ENCODE results near the gene PRAC1.

Gene PRAC1

DNA sequence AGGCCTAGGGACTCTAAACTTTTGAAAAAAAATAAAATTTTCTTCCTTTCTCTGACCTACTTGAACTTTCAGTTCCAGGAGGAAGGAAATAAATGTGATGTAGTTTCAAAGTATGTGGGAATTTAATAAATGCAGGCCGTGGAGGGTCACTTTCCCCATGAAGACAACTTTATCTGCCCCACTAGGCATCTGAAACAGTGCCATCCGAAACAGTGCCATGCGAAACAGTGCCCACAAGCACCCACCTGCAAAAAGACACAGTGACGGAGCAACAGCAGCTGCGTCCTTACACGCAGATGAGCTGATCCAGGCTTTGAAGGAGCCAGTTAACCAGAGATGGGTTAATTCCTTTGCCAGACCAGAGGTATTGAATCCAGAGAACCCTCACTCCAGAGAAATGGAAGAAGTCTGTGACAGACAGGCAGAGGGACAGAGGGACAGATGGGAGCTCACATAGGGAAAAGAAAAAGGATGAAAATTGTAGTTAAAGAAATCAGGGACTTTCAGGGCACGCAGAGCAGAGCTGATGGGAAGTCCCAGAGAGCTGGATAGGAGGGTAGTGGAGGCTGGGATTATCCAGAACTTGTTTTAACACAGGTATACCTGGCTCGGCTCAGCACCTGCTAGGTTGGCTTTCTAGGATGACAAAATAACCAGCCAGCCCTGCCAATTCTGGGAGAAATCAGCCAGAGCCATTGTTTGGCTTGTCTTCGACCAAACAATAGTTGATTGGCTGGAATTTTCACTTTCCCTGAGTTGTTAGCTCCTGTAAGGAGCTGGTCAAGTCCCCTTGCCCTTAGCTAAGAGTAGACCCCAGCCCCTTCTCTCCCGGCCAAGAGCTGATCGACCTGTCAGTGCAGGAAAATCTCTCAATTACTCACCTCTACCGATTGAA lies 23.3 kb upstream of the PRAC1 start:
- TF ChIP-seq, protein P1, sequence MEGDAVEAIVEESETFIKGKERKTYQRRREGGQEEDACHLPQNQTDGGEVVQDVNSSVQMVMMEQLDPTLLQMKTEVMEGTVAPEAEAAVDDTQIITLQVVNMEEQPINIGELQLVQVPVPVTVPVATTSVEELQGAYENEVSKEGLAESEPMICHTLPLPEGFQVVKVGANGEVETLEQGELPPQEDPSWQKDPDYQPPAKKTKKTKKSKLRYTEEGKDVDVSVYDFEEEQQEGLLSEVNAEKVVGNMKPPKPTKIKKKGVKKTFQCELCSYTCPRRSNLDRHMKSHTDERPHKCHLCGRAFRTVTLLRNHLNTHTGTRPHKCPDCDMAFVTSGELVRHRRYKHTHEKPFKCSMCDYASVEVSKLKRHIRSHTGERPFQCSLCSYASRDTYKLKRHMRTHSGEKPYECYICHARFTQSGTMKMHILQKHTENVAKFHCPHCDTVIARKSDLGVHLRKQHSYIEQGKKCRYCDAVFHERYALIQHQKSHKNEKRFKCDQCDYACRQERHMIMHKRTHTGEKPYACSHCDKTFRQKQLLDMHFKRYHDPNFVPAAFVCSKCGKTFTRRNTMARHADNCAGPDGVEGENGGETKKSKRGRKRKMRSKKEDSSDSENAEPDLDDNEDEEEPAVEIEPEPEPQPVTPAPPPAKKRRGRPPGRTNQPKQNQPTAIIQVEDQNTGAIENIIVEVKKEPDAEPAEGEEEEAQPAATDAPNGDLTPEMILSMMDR (IDR thresholded peaks at IDR 0.05; ENCODE audit: extremely low read depth, missing control alignments), result no peak
- no peak for DNase-seq (ENCODE audit: low spot score)

DNA sequence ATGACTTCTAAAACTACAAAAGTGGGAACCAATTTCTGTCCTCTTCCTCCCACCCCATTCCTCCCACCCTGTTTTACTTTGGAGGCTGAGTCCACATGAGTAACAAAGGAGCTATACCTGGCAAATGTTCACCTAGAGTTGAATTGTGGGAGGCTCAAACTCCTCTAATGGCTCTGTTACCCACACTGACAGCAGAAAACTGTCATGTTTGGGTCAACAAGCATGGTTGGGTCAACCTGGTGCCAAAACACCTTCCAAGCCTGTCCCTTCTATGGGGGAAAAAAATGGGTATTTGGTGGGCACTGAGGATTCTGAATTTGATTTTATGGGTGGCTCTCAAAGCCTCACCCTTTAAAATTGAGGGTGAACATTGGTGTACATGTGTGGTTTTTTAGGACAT lies 18.2 kb upstream of the PRAC1 start:
- TF ChIP-seq, protein P1 (IDR thresholded peaks at IDR 0.05; ENCODE audit: extremely low read depth, missing control alignments), result no peak
- no peak for DNase-seq (ENCODE audit: low spot score)

DNA sequence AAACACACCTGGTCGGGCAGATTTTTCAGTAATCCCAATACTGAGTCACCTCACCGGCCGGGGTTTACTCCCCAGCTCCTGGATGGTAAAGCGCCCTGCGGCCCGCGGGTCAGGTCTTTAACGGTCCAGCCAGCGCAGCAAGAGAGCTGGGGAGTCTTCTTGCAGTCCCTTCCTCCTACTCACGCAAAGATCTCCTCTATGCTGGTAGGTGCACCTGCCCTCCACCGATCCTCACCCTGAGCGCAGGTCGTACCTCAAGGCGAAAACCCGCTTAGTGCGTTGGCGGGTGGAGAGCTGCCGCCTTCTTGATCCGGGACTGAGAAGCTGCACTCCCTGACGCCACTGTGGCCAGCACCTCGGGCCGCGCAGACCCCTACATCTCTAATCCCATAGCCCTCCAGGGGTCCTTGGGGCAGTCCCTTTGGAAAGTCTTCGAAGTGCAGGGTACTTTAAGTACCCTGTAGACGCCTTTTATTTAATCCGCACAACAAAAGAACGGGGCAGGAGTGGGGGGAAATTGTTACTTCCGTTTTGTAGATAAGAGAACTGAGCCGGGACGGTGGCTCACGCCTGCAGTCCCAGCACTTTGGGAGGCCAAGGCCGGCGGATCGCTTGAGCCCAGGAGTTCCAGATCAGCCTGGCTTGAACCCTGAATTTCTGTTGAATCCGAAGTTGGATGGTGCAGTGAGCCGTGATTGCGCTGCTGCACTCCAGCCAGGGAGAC lies 16.6 kb upstream of the PRAC1 start:
- DNase-seq (ENCODE audit: low spot score), result no peak
- TF ChIP-seq, protein P1 (IDR thresholded peaks at IDR 0.05; ENCODE audit: extremely low read depth, missing control alignments), result no peak

DNA sequence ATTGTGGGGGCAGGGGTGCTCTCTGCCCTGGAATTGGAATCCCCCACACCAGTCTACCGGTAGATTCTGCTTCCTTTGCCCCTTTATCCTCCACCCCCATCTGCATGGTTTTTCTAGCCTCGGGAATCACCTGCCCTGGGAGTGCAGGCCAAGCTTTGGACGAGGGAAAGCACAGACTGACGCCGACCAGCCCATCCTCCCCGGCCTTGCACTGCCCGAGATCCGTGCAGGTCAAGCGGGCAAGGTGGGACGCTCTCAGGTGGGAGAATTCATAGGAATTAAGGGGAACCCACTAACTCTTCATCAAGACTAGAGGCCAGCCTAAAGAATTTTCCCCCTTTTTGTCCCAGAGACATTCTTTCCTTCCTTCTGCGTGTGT lies 16.1 kb upstream of the PRAC1 start:
- TF ChIP-seq, protein P1 (IDR thresholded peaks at IDR 0.05; ENCODE audit: extremely low read depth, missing control alignments), result no peak
- DNase-seq (ENCODE audit: low spot score), result no peak

DNA sequence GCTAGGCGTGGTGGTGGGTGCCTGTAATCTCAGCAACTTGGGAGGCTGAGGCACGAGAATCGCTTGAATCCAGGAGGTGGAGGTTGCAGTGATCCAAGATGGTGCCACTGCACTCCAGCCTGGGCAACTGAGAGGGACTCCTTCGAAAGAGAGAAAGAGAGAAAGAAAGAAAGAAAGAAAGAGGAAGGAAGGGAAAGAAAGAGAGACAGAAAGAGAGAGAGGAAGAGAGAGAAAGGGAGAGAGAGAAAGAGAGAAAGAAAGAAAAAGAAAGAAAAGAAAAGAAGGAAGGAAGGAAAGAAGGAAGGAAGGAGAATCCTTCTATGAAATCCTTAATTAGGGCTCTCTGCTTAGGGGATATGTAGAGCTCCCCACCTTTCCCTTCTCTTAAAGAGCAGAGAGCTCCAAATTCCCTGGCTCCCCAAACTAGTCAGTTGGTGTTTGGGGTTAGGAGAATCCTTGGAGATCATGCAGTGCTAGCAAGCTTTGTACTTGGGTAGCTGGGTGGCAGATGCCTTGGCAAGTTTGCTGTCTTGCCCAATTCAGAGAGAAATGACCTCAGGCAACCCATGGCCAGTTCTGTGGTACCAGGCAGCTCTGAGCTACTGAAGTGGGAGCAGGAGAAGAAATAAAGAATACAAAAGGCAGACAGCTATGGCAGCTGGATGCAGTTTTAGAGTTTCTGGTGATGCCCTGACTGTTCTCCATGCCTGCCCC lies 15.2 kb upstream of the PRAC1 start:
- DNase-seq (ENCODE audit: low spot score), result no peak
- TF ChIP-seq, protein P1 (IDR thresholded peaks at IDR 0.05; ENCODE audit: extremely low read depth, missing control alignments), result no peak

DNA sequence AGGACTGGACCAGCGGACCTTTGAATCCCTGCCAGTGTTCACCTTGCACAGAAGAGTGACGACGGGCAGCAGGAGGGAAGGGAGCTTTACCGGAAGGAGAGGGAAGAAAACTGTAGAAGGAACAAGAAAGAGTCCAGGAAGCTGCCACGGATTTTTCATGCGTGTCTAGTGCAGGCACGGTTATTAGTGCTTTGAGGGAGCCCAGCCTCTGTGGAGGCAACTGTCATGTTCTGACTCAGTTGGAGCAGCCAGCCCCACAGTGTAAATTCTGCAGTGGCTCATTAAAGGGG lies 12.7 kb upstream of the PRAC1 start:
- TF ChIP-seq, protein P1 (IDR thresholded peaks at IDR 0.05; ENCODE audit: extremely low read depth, missing control alignments), result no peak
- DNase-seq (ENCODE audit: low spot score), result no peak

All from GM20000 (cell line).